A204.1 (cell line): ENCODE measurements around the gene RAB39B.
"Not testable (repeated sequence)": the region's sequence is repeated elsewhere in the genome, so short reads cannot be mapped to it uniquely, and the experiment has no call there.

Experiments used
- FAIRE-seq: peaks from 2 replicates; lab custom pipeline; 2012; peaks lifted over from hg19 to GRCh38; lab: Jason Lieb, UNC

RAB39B gene

DNA sequence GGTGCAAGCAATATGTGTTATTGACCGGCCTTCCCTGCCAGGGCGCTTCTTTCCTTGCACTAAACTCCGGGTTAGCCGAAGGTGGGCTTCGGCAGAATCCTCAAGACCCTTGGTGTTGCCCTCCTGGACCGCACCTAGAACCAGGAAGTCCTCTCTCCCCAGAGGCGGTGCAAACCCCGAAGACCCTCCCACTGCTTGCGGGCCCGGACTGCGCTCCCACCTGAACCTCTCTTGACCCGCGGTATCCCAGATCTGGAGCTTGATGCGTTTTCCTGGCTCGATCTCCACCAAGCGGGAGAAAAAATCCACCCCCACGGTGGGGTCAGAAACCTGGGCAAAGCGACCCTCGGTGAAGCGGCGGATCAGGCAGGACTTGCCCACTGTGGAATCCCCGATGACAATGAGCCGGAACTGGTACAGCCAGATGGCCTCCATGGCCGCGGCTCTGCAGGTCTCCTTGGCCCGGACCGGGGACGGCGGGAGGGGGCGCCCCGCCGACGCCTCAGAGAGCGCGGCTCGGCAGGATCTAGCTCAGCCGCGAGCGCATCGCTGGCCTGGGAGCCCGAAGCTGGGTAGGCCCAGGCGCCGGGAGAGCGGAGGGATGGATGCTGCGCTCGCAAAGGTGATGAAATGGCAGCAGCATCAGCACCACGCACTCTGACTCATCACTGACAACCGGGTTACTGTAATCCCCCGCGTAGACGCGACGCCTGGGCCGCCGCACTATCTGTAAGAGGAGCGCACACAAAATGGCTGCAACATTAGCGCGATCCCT lies at the start of gene RAB39B:
RAB39B (minus strand) TSS at position 638 of the 775 bp plus-strand sequence; CDS start at position 435, 203 bp downstream.
- FAIRE-seq = no peak

GRCh38 chrX:155313766-155314165 lies 49.5 kb upstream of the RAB39B start:
- FAIRE-seq = no peak

DNA sequence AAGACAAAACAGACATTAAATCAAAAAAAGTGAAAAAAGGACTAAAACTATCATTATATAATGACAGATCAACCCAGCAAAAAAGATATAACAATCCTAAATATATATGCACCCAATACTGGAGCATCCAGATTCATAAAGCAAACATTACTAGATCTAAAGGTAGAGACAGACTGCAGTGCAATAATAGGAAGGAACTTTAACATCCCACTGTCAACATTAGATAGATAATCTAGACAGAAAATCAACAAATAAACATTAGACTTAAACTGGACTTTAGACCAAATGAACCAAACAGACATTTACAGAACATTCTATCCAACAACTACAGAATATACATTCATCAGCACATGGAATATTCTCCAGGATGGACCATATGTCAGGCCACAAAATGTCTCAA lies 29.5 kb upstream of the RAB39B start:
- no peak for FAIRE-seq

DNA sequence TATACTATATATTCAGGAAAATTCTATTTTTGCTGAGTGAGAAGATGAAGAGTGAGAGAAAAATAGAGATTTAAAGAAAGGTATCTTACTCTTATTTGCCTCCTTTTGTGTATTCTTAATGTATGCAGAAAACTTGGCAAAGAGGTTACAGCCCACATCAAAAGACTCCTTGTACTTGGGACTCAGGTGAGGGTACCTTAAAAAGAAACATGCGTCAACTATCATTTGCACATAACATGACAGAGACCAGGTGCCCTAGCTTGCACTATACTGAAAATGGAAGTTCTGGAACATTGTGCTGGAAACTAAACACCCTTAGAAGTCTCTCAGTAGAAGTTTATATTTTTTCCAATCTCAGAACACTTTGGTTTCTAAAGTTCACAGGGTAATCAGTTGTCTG lies 15.6 kb upstream of the RAB39B start:
- no peak for FAIRE-seq

DNA sequence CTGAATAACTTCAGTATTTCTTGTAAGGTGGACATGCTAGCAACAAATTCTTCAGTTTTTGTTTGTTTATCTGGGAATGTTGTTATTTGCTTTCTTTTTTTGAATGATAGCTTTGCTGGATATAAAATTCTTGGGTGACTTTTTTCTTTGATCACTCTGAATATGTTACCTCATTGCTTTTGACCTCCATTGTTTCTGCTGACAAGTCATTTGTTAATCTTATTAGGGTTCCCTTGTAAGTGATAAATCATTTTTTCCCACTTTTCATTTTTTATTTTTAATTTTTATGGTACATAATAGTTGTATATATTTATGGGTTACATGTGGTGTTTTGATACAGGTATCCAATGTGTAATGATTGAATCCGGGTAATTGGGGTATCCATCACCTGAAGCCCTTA lies 6.7 kb upstream of the RAB39B start:
- no peak for FAIRE-seq

DNA sequence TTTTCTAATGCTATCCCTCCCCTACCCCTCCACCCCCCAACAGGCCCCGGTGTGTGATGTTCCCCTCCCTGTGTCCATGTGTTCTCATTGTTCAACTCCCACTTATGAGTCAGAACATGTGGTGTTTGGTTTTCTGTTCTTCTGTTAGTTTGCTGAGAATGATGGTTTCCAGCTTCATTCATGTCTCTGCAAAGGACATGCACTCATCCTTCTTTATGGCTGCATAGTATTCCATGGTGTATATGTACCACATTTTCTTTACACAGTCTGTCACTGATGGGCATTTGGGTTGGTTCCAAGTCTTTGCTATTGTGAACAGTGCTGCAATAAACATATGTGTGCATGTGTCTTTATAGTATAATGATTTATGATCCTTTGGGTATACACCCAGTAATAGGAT lies 3.7 kb upstream of the RAB39B start:
- FAIRE-seq = not testable (repeated sequence)

DNA sequence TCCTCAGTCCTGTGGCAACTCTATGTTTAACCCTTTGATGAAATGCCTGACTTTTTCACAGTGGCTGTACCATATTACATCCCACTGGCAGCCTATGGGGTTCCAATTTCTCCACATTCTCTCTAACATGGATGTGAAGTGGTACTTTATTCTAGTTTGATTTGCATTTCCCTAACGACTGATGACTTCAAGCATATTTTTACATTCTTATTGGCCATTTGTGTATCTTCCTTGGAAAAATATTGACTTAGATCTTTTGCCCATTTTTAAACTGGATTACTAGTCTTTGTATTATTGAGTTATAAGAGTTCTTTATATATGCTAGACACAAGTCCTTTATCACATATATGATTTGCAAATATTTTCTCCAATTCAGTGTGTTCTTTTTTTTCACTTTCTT lies 2.1 kb upstream of the RAB39B start:
- no peak for FAIRE-seq

- FAIRE-seq = no peak
Observed at GRCh38 chrX:155262970-155263754, 1.1 kb downstream of the RAB39B start.

DNA sequence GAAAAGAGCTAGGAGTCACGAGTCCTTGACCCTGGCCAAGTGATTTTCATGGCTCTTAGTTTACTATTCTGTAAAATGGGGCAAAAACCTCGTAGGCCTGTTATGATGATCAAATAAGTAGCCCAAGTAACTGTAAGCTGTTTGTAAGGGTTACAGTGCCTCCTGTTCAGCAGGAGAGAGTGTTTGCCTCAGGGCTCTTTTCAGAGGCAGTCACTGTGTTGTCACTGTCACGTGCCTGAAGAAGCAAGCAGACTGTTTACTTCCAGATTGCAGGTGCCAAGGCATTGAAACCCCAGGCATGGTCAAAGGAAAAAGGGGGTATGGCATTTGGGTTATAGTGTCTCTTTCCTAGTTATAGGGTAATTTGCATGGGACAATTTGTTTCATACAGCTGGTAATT lies 4.5 kb downstream of the RAB39B start:
- FAIRE-seq = no peak

DNA sequence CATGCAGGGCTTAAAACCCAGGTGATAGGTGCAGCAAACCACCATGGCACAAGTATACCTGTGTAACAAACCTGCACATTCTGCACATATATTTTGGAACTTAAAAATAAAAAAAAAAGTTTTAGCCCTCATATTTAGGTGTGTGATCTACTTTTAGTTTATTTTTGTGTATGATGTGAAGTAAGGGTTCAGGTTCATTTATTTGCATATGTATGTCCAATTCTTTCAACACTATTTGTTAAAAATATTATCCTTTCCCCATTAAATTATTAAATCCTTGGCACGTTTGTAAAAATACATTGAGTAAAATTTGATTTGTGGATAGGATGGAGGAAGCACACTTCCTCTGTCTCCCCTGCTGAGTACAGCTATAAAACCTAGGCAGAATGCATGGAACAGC lies 12.9 kb downstream of the RAB39B start:
- FAIRE-seq = no peak

GRCh38 chrX:155247497-155247896 lies 16.8 kb downstream of the RAB39B start:
- no peak for FAIRE-seq

DNA sequence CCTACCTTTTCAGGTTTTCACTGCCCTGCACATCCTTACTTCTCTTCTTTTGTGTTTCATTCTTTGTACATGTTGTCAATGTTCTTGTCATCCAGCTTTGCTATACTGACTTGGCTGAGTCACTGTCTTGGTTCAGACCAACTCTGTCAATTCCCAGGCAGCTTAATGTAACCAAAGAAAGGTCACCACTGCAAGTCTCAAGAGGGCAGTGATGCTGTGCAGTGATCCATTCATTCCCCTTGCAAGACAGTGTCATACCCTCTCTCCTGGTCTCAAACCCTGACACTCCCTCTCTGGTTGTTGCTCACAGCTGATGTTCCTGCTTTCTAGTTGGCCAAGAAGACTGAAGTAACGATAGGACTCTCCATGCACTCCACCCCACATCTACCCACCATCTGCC lies 17.5 kb downstream of the RAB39B start:
- FAIRE-seq = no peak

DNA sequence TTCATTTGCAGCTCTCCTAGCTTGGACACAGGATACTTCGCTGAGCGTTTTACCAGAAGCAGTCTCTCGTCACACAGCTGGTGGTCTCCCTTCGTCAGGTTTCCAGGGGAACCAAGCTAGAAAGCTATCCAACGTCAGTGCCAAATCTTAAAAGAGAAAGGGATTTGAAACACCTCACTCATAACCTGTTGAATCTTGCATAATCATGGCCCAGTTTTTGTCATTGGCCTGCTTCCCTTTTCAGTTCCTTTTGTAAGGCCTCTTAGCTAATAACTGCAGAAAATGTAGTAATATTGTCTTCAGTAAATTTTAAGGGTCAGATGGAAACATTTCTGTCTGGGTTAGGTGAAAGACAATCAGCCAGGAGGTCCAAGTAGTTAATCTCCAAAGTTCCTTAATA lies 22.0 kb downstream of the RAB39B start:
- no peak for FAIRE-seq

GRCh38 chrX:155237719-155238118 lies 26.6 kb downstream of the RAB39B start:
- no peak for FAIRE-seq

GRCh38 chrX:155235891-155236290 lies 28.4 kb downstream of the RAB39B start:
- no peak for FAIRE-seq

DNA sequence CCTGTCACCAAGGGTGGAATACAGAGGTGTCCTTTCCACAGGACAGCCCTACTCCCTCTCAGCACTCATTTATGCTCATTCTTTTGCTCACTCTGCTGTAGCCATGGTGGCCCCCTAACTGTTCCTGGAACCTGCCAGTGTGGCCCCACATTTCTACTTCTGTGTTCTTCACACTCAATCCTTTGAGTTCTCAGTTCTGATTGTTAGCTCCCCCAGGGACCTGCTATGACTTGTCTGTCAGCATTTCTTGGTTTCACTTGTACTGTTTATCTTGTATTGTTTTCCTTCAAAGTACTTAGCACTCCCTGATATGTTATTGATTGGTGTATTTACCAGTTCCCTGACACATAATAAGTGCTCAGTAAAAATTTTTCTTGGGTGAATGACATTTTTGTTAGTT lies 33.1 kb downstream of the RAB39B start:
- FAIRE-seq = no peak

- no peak for FAIRE-seq
Observed at GRCh38 chrX:155225774-155226173, 38.5 kb downstream of the RAB39B start.

DNA sequence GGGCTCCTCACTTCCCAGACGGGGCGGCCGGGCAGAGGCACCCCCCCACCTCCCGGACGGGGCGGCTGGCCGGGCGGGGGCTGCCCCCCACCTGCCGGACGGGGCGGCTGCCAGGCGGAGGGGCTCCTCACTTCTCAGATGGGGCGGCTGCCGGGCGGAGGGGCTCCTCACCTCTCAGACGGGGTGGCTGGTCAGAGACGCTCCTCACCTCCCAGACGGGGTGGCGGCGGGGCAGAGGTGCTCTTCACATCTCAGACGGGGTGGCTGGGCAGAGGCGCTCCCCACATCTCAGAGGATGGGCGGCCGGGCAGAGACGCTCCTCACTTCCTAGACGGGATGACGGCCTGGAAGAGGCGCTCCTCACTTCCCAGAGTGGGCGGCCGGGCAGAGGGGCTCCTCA lies 40.5 kb downstream of the RAB39B start:
- not testable (repeated sequence) for FAIRE-seq

DNA sequence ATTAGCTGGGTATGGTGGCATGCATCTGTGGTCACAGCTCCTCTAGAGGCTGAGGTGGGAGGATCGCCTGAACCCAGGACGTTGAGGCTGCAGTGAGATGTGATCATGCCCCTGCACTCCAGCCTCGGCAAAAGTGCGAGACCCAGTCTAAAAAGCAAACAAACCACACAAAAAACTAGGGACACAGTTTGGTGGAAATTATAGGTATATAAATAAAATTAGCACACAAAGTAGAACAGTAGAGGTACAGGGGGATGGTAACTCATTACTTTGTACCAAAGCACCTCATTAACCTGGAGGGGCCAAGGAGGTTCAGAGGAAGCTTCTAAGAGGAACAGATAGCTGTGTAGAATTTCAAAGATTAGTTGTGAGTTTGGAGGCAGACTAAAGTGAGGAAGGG lies 42.9 kb downstream of the RAB39B start:
- no peak for FAIRE-seq

DNA sequence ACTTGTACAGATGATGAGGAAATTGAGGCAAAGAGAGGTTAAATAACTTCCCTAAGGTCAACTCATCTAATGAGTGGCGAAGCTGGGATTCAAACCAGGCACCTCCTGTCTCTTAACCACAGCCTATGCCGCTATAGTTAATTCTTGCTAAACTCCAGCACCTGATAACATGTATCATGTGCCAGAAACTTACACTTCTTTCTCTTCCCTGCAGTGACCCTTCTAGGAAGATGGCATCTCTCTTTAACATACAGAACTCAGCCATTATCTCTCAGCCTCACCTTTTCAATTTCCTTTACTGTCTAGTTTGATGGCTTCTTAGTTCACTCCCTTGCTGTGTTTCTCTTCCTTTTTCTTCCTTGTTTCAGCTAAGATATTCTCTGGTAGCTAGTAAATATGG lies 45.5 kb downstream of the RAB39B start:
- no peak for FAIRE-seq

GRCh38 chrX:155216940-155217440 lies 47.3 kb downstream of the RAB39B start:
- no peak for FAIRE-seq

DNA sequence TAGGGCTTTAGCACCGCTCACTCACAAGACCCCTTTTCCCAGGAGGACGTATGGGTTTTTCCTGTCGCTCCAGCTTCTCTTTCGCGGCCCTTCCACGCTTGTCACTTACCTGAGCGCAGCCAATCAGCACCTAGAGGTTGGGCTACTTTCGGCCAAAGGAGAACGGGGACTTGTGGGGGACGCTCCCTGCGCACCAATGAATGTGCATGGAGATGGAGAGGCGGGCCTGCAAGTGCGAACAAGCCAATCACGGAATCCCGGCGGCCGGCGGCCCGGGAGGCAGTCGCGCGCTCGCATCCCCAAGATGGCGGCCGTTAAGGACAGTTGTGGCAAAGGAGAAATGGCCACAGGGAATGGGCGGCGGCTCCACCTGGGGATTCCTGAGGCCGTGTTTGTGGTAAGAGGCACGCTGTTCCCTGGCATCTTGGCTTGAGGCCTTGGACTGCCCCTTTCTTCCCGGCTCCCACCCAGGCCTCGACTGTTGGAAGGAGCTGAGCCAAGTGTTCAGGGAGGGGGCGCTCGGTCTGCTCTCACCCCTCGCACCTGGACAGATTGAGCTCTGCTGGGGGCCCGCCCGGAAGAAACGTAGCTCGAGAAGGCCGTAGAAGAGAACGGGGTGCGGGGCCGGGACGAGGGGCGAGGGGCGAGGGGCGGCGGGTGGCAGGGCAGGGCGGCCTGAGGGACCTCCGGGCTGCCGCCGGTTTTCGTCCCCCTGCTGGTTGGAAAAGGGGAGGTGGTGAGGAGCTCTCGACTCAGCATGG lies 47.9 kb downstream of the RAB39B start, which contains the start of gene VBP1:
VBP1 (plus strand) TSS at position 282 of the 761 bp plus-strand sequence; CDS start at position 305, 23 bp downstream.
- FAIRE-seq = peak; percentile 91
